H1 (cell line): Measurements from ENCODE around the gene LRRC4. TPM values are rescaled to one million over a fixed set of nuclear protein-coding genes. Genes with fewer than 3 reads are reported as not detected.

ENCODE experiments used
- CHD1 ChIP-seq: IDR thresholded peaks from 2 replicates; pipeline ENCODE4 v1.6.1; 2012; ENCODE audit warnings: low read depth, low read length, improper control_type of control experiment
- HDAC6 ChIP-seq: IDR thresholded peaks from one replicate; pipeline ENCODE4 v1.7.1; 2012; ENCODE audit warnings: low read depth, mild to moderate bottlenecking, inconsistent platforms, low read length, moderate library complexity
- JUN ChIP-seq: IDR thresholded peaks from 2 replicates; pipeline ENCODE4 v1.6.1; 2011; ENCODE audit warnings: low read depth, mild to moderate bottlenecking, improper control_type of control experiment, low read length
- TCF12 ChIP-seq: IDR thresholded peaks from 2 replicates; pipeline ENCODE4 v1.6.1; 2011; ENCODE audit warnings: low read depth, mild to moderate bottlenecking, low read length
- polyA plus RNA-seq, 7 experiments: library from polyadenylated mRNA; depleted of rRNA in 3 of 7; stranded (reverse) in 5 of 7; unstranded in 2 of 7; fragments of >200 nt in 5 of 7; fragments of 200-250 nt in 2 of 7; gene quantifications; 1 replicate in 5 of 7; 2 replicates in 1 of 7; 4 replicates in 1 of 7; pipeline versions ENCODE4 v1.2.1 to v1.2.3, GENCODE V29; 2011 to 2013; ENCODE audit warnings: missing spikeins in 2 of 7, mixed read lengths in 2 of 7
- total RNA-seq: library from RNA; stranded (reverse); fragmentation: NEBNext Ultra II Directional; extraction: Animal tissue kit (Norgen Biotek cat#: 25700); gene quantifications from 2 replicates; pipeline ENCODE4 v1.2.1, GENCODE V29; 2021
- TF ChIP-seq, protein P1 (sequence below): IDR thresholded peaks from 2 replicates; pipeline ENCODE4 v1.6.1; 2012; ENCODE audit warnings: inconsistent platforms

Gene LRRC4
- total and polyA plus RNA-seq, 2 of the 8 experiments (the other 6 are each of a cell fraction or from before 2014, with no cell fraction given): 13.4 to 16.4 TPM

DNA sequence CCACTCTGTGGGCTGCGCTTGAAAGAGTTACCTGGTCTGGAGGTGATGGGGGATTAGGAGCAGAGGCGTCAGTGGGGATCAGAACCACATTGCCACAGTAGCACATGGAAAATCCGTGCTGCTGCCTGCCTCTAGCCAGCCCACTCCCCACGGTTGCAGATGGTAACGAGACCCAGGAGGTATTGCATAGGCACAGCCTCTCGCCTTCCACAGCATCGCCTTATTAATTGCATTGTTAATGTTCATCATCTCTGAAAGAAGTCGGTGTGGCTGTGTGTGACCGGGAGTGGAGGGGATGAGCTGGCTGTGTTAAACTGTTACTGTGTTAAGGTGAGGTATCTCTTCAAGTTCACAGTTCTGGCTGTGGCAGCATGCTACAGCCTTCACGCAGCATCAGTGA lies 35.2 kb upstream of the LRRC4 start (continued):
- TF ChIP-seq, protein P1, sequence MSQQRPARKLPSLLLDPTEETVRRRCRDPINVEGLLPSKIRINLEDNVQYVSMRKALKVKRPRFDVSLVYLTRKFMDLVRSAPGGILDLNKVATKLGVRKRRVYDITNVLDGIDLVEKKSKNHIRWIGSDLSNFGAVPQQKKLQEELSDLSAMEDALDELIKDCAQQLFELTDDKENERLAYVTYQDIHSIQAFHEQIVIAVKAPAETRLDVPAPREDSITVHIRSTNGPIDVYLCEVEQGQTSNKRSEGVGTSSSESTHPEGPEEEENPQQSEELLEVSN: no peak
- TF ChIP-seq TCF12 (no peak), CHD1 (no peak), HDAC6 (no peak), JUN (no peak)
- TF ChIP-seq, all 59 proteins: peak for 0
